ENCODE measurements around the gene TMEM121B.
A peak's percentile ranks its signal among the peaks of the same experiment; 100 is the strongest.

Gene TMEM121B

DNA sequence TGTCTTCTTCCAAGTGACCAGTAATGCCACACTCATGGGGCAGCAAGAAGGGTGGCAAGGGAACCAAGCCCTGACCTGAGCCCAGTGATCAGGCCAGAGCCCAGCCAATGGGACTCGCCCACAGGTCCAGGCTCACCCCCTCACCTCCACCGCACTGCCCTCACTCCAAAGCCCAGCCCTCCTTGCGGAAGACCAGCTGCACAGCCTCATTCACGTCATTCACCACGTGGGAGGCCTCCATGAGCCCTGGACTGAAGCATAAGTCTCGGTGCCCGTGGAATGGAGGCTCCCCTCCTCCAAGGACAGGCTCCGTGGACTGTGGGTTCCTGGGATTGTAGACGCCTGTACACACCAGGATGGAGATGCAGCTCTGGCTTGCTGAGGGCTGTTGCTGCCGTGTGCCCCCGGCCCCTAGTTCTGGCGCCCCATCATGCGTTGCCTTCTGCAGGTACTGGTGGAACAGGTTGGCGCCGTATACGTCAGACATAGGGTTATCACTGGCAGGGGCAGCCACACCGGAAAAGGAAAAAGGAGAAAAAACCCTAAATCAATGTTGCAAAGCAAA is 16.8 kb upstream of the TMEM121B start:
- no peak for DNase-seq

- no peak for DNase-seq
Observed at GRCh38 chr22:17137170-17137569, 16.0 kb upstream of the TMEM121B start.

DNA sequence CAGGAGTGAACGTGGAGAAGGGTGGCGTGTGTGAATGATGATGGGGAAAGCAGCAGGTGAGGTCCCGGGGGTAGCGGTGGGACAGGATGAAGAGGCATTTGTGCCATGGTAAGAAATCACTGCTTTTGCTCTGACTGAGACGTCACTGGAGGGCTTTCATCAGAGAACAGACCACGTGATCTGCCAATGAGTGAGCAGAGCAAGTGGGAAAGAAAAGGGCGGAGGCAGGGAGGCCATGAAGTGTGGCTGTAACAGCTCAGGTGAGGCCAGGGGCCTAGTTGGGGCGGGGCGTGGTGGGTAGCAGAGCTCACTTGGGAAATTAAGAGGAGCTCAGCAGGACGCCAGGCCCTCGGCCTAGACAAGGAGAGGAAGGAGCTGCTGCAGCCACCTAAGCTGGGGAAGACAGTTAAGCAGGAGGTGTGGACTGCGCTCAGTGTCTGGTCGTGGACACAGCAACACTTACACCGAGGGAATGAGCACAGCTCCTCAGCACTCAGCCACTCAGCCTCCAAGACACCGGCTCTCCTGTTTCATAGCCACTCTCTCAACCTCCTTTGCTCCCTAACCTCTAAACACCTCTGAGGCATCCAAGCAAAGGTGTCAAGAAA is 14.1 kb upstream of the TMEM121B start:
- no peak for DNase-seq

DNA sequence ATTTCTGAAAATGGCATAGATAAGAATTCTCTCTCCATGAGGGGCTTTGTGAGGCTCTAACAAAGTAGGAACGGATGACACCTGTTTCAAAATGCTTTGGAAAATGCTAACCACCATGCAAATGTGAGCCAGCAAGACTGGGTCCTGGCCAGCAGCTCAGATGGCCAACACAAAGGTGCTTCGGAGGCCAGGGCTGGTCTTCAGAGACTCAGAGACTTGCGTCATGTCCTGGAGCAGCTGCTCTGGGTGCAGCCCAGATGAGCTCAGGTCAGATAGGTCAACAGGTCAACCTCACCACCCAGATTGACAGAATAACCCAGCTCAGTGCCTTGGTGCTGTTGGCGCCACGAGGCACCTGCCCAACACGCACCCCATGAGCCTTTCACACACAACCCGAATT is 12.0 kb upstream of the TMEM121B start:
- DNase-seq: no peak

DNA sequence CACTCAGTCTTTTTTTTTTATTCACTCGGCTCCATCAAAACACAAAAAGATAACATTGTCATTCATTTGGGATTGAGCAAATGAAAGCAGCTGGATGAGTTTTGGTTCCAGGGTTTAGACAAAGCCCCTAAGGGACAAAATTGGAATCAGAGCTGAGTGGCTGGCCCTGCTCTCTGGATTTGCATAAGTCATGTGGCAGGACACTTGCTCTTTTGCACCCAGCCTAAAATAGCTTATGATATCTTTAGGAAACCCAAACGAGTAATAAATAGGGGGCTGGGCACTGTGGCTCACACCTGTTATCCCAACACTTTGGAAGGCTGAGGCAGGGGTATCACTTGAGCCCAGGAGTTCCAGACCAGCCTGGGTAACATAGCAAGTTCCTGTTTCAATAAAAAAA is 11.0 kb upstream of the TMEM121B start:
- DNase-seq: no peak

DNA sequence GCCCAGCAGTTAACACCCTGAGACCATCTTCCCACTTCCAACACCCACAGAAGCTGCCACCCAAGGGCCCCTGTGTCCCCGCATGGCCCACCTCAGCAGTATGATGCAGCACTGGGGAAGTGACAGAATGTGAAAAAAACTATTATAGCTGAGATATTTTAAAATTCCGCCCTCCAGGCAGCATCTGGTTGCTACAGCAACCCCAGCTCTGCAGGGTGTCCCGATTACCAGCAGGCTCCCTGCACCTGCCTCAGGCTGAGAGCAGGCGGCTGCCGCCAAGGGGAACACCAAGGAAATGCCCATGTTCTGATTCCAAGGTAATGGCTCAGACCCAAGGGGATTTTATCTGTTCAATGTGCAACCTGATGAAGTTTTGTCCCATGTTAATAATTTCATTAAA is 10.5 kb upstream of the TMEM121B start:
- DNase-seq: peak; percentile 29

DNA sequence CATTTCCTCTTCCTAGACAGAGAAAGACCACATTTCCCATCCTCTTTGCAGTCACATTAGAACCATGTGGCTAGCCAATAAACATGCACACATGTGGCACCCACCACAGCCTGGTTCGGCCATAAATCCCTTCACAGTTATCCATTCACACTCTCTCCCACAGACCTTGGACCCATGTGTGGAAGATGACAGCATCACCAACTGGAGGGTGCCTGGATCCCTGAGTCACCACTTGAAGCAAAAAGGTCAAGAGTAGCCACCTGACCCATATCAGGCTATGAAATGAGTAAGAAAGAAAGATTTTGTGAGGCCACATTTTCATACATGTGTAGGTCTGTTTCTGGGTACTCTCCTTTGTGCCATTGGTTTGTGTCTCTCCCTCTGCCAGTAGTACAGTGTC is 9.0 kb upstream of the TMEM121B start:
- no peak for DNase-seq

GRCh38 chr22:17120711-17121232 is 388 bp downstream of the TMEM121B start:
- DNase-seq: no peak

DNA sequence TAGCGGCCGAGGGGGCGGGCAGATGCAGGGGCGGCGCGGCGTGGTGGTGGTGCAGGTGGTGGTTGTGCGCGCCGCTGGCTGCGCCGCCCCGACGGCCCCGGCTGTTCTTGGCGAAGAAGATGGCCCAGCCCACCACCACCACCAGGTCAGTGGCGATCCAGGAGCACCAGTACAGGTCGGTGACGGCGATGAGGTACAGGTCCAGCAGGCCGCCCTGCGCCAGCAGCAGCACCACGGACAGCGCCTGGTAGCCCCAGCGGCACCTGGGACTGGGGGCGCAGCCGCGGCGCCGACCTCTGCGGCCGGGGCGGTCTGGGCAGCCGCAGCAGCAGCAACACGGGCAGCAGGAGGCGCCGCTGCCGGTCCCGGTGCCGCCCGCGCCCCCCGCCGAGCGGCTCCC is 879 bp downstream of the TMEM121B start:
- DNase-seq: no peak

GRCh38 chr22:17119481-17120202 is 1.5 kb downstream of the TMEM121B start:
- DNase-seq: no peak

DNA sequence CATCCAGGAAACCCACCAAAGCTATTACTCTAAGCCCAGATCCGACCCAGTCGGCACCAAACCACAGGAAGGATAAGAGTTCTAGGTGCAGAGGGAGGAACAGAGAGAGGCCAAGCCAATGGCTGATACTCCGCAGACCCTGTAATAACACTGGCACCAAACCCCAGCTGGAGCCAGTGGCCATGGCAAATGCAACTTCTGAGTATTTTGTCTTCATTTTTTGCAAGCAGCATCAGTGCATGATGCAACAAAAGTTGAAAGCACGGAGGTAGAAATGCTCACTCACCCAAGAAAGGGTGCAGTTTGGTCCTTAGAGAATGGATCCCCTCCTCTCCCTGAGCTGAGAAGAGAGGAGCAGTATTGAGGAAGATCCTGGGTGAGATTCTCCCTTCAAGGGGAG is 2.8 kb downstream of the TMEM121B start:
- no peak for DNase-seq

DNA sequence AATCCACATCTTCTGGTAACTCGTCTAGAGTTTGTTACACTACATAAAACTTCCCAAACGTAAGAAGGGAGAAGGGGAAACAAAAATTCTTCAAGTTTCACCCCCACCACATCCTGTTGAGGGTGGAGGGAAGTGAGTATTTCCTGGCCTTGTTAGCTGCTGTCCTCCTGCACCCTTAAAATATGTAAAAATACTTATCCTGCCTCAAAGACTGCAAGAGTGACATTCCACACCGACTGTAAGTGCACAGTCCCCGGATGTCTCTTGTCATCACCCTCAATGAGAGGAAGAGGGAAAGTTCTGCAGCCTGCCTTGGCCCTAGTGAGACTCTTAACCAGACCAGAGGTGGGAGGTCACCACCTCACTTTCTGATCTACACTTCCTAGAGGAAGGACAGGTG is 3.3 kb downstream of the TMEM121B start:
- no peak for DNase-seq

- DNase-seq: no peak
Observed at GRCh38 chr22:17117400-17117799, 3.8 kb downstream of the TMEM121B start.

DNA sequence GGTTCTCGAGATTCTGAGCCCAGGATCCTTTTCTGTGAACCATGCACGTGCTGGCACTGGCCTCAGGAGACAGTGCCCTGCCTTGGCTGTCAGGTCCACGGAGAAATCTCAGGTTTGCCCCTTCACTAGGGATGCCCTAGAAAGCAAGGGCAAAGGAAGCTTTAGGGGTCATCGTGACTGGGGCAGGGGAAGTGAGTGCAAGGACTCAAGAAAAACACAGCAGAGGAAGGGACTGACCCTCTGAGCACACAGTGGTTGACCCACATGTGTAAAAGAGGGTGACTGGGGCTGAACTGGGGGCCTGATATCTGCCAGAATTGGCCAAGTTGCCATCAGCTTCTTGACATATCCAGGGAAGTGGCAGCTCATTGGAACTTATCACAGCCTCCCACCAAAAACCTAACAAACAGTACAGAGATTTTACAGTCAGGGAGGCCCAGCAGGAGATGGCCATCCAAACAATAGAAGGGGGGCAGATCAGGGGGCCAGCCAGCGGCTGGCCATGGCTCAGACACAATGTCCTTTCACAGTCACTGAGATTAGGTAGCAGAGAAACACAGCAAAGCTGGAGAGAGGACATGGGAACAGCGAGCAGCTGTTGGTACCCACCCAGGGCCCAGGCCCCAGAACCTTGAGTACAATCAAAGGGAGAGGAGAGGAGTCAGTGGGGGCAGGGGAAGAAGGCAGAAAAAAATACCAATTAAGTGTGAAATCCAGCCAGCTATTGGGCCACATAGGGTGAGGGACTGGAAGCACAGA is 4.4 kb downstream of the TMEM121B start:
- DNase-seq: no peak

- no peak for DNase-seq
Observed at GRCh38 chr22:17115945-17116565, 5.1 kb downstream of the TMEM121B start.

- no peak for DNase-seq
Observed at GRCh38 chr22:17115236-17115635, 5.9 kb downstream of the TMEM121B start.

DNA sequence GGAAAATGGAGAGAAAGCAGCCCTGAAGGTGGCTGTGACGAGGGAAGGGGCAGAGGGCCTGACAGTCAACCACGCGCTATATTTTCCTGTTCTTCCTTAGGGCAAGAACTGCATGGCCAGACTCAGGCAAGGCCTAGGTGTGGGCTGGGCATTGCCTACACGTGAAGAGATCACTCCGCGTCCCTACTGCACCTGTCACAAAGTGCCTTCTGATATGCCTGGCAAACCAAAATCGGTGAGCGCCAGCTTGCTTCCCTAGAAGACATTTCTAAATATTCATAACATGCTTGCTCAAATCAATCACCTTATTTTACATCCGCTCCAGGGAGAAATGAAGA is 6.3 kb downstream of the TMEM121B start:
- no peak for DNase-seq

- DNase-seq: no peak
Observed at GRCh38 chr22:17114173-17114897, 6.8 kb downstream of the TMEM121B start.

DNA sequence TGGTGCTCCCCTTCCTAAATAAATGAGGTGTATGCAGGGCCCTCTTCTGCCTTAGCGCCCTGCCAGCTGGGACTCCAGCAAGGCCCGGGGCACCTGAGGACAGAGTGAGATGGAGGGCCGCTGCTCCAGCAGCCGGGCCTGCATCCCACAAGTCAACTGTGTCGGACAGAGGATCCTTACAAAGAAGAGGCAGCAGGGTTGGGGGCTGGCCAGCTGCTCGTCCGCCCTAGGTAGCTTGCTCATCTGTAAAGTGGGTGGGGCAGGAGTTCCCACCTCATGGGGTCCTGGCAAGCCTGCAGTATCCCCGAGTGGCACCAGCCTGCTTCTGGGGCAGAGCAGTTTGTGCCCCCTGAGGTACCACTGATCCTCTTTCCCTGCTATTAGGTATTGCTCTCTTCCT is 7.6 kb downstream of the TMEM121B start:
- DNase-seq: no peak

- no peak for DNase-seq
Observed at GRCh38 chr22:17112491-17113042, 8.6 kb downstream of the TMEM121B start.

DNA sequence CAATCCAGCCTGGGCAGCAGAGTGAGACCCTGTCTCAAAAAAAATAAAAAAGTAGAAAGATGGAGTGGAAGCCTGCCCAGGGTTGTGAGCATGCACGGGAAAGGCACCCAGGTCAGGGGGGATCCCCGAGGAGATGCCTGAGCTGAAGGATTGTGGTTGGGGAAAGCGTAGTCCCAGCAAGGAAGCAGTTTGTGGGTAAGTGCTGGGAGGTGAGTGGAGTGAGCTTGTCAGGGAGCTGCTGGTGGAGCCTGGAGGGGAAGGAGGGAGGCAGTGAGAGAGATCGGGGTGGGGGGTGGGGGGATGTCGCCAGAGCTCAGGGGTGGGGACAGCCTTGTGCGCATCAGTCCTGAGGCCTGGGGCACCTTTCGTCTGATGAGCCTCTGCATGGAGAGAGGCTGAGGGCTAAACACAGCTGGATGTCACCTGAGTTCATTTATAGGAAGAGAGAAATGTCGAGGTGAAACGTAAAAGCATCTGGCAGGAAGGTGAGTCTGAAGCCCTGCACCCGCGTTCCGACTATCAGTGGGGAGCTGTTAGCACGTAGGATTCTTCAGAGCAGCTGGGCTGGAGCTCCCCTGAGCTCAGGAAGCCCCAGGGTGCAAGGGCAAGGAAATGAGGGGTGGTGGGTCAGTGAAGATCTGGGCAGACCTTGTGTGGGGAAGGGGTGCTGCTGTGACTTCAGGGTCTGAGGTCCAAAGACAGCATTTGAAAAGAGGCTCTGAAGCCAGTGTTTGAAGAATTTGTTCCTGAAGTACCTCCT is 10.2 kb downstream of the TMEM121B start:
- DNase-seq: no peak

Data from NCI-H1105 treated with DMSO at 0.1 percent for 48 hours (cell line).